ENCODE measurements around the gene NAT9.

Gene NAT9

DNA sequence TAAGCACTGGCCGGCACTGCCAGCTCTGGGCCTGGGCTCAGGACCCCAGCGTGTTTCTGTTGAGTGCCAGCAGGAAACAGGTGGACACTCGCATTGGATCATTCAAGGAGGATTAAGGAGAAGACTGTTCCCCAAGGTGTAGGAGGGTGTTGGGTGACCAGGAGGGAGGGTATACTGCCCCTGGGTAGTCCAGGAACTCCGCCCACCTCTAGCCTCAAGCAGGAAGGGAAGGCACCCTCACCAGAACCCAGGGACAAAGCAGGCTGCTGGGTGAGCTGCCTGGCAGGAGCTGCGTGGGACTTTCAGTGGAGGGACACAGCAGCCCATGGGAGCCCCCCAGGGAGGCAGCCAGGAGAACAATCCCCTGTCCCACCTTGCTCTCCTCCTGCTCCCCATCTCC lies 46.8 kb downstream of the NAT9 start:
- no peak for DNase-seq (ENCODE audit: low read depth in 2 of 2)

DNA sequence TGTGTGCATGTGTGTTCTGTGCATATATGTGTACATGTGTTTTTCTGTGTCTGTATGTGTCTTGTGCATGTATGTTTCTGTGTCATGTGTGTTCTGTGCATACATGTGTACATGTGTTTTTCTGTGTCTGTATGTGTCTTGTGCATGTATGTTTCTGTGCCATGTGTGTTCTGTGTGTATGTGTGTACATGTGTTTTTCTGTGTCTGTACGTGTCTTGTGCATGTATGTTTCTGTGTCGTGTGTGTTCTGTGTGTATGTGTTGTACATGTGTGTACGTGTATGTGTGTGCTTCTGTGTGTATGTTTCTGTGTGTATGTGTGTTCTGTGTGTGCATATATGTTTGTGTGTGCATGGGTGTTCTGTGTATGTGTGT lies 47.5 kb downstream of the NAT9 start:
- no peak for DNase-seq (ENCODE audit: low read depth in 2 of 2)

DNA sequence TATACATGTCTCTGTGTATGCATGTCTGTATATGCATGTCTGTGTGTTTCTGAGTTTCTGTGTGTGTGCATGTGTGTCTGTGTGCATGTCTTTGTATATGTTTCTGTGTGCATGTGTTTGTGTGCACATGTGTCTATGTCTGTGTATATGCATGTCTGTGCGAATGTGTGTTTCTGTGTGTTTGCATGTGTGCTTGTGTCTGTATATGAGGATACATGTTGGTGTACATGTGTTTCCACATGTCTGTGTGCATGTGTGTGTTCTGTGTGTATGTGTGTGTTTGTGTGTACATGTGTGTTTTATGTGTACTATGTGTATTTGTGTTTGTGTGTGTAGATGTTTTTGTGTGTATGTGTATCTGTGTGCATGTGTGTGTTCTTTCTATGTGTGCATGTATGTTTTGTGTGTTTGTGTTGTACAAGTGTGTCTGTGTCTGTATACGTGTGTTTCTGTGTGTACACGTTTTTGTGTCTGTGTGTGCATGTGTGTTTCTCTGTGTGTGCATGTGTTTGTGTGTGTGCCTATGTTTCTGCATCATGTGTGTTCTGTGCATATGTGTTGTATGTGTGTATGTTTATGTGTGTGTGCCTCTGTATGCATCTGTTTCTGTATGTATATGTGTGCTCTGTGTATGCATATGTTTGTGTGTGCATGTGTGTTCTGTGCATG lies 48.0 kb downstream of the NAT9 start:
- no peak for DNase-seq (ENCODE audit: low read depth in 2 of 2)

GRCh38 chr17:74725111-74725510 lies 51.0 kb downstream of the NAT9 start:
- DNase-seq (ENCODE audit: low read depth in 2 of 2), result no peak

GRCh38 chr17:74723891-74724290 lies 52.3 kb downstream of the NAT9 start:
- DNase-seq (ENCODE audit: low read depth in 2 of 2), result no peak

DNA sequence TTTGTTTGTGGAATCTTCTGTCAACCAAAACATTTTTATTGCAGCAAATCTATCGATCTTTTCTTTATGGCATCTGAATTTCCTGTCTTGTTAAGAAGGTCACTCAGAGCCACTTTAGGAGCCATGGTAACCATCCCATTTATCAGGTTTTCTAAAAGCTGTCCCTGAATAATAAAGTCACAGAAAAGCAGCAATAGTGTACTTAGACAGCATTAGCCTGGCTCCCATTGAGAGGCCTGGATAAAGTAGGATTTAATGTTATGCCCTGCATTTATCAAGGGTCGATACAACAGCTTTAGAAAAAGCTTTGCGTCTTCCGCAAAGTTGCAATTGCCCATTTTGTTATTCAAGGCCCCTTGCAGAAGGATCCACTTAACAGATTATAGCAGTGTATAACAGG lies 53.4 kb downstream of the NAT9 start:
- no peak for DNase-seq (ENCODE audit: low read depth in 2 of 2)

All from stimulated activated CD8-positive, alpha-beta memory T cell treated with anti-CD3 and anti-CD28 coated beads, Interleukin-15, amount 100 ng/mL, for 4 hours (primary cell).